Smooth muscle cell (in vitro differentiated cells): ENCODE results near the gene QKI. TPM values are rescaled to one million over a fixed set of nuclear protein-coding genes. Genes with fewer than 3 reads are reported as not detected.

Source experiments
- DNase-seq: peaks from one replicate; lab custom pipeline; 2025; ENCODE audit not compliant: unreplicated experiment; lab: John Stamatoyannopoulos, UW
- H2AFZ ChIP-seq: fragments of 200-600 bp; sonication (generic); 2 replicates; pipeline ENCODE4 v1.6.0; 2016; ENCODE audit warnings: antibody characterized with exemption, low read depth, mild to moderate bottlenecking
- H3F3A ChIP-seq: fragments of 200-600 bp; sonication (generic); 2 replicates; pipeline ENCODE4 v1.6.0; 2017; ENCODE audit warnings: antibody characterized with exemption, low read depth
- H3K27ac ChIP-seq: fragments of 200-600 bp; sonication (generic); 2 replicates; pipeline ENCODE4 v1.5.1; 2016; ENCODE audit warnings: low read depth, mild to moderate bottlenecking
- H3K27me3 ChIP-seq: fragments of 200-600 bp; sonication (generic); 2 replicates; pipeline ENCODE4 v1.6.1; 2016; ENCODE audit warnings: low read depth, mild to moderate bottlenecking
- H3K36me3 ChIP-seq: fragments of 200-600 bp; sonication (generic); 2 replicates; pipeline ENCODE4 v1.5.1; 2016; ENCODE audit warnings: low read depth
- H3K4me1 ChIP-seq: fragments of 200-600 bp; sonication (generic); 2 replicates; pipeline ENCODE4 v1.5.1; 2016; ENCODE audit warnings: low read depth
- H3K4me2 ChIP-seq: fragments of 200-600 bp; sonication (generic); 2 replicates; pipeline ENCODE4 v1.6.0; 2016; ENCODE audit warnings: mild to moderate bottlenecking
- H3K4me3 ChIP-seq: fragments of 200-600 bp; sonication (generic); 2 replicates; pipeline ENCODE4 v1.5.1; 2016; ENCODE audit warnings: mild to moderate bottlenecking
- H3K79me2 ChIP-seq: fragments of 200-600 bp; sonication (generic); 2 replicates; pipeline ENCODE4 v1.6.0; 2016; ENCODE audit warnings: low read depth, mild to moderate bottlenecking
- H3K9ac ChIP-seq: fragments of 200-600 bp; sonication (generic); 2 replicates; pipeline ENCODE4 v1.6.0; 2016; ENCODE audit warnings: low read depth
- H3K9me3 ChIP-seq: fragments of 200-600 bp; sonication (generic); replicated peaks from 2 replicates; pipeline ENCODE4 v1.5.1; 2016; ENCODE audit warnings: low read depth
- H4K20me1 ChIP-seq: fragments of 200-600 bp; sonication (generic); 2 replicates; pipeline ENCODE4 v1.6.0; 2016; ENCODE audit warnings: low read depth
- WGBS: methylation state at CpG from one replicate; pipeline ENCODE4 v1.1.7; 2016; ENCODE audit warnings: low lambda C conversion rate; 5-methylcytosine and 5-hydroxymethylcytosine counted together
- polyA plus RNA-seq: library from polyadenylated mRNA; unstranded; fragments of >200 nt; fragmentation: Nextera tagmentation; extraction: Ambion mirVana; gene quantifications from 2 replicates; pipeline ENCODE4 v1.2.1, GENCODE V29; 2016
- total RNA-seq: library from RNA; depleted of rRNA; stranded (reverse); fragments of >200 nt; gene quantifications from 2 replicates; pipeline ENCODE4 v1.2.3, GENCODE V29; 2014
- TF ChIP-seq, protein P1 (sequence below): fragments of 200-600 bp; sonication (generic); IDR thresholded peaks from 2 replicates; pipeline ENCODE4 v1.5.1; 2017; ENCODE audit warnings: borderline replicate concordance, mild to moderate bottlenecking, antibody characterized with exemption; ENCODE audit not compliant: insufficient read depth, poor library complexity, severe bottlenecking

The QKI gene
- total and polyA plus RNA-seq, 2 experiments from 2014 or later: 65.1 to 162 TPM

DNA sequence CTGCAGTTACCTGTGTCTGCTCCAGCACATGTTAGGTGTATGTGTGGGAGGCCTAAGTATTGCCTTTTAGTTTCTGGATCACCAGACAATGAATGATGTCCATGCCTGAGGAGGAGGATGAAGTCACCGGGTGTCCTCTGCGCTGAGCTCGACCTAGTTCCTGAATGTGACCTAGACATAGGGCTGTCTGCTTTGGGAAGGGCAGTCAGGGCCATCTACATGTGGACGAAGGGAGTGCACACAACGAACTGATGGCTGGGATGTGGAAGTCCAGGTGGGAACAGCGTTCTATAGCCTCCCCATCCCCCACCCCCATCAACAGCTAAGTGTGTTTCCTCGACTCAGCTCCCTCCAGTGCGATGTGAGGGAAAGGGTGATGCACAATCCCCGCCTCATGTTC, 186.3 kb downstream of the QKI start:
- Histone ChIP-seq H3K27me3 (no peaks in the 10 kb centered on the region), H3K36me3 (no peaks in the 10 kb centered on the region), H3K4me3 (no peak overlapping the region), H3K9me3 (no peaks in the 10 kb centered on the region), H2AFZ (no peak overlapping the region), H3K9ac (no peak overlapping the region), H3K4me2 (no peak overlapping the region), H4K20me1 (no peaks in the 10 kb centered on the region), H3F3A (no peaks in the 10 kb centered on the region), H3K27ac (no peak overlapping the region), H3K79me2 (no peaks in the 10 kb centered on the region), H3K4me1 (no peaks in the 10 kb centered on the region)
- 86% methylated on average over 9 of the region's 9 CpGs for WGBS
- TF ChIP-seq, protein P1, sequence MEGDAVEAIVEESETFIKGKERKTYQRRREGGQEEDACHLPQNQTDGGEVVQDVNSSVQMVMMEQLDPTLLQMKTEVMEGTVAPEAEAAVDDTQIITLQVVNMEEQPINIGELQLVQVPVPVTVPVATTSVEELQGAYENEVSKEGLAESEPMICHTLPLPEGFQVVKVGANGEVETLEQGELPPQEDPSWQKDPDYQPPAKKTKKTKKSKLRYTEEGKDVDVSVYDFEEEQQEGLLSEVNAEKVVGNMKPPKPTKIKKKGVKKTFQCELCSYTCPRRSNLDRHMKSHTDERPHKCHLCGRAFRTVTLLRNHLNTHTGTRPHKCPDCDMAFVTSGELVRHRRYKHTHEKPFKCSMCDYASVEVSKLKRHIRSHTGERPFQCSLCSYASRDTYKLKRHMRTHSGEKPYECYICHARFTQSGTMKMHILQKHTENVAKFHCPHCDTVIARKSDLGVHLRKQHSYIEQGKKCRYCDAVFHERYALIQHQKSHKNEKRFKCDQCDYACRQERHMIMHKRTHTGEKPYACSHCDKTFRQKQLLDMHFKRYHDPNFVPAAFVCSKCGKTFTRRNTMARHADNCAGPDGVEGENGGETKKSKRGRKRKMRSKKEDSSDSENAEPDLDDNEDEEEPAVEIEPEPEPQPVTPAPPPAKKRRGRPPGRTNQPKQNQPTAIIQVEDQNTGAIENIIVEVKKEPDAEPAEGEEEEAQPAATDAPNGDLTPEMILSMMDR: no peak
- no peak for DNase-seq

GRCh38 chr6:163602851-163603250, 188.3 kb downstream of the QKI start:
- Histone ChIP-seq H3K4me2 (no peak overlapping the region), H3F3A (no peaks in the 10 kb centered on the region)

GRCh38 chr6:163603395-163603794, 188.9 kb downstream of the QKI start:
- Histone ChIP-seq H3K27me3 (no peaks in the 10 kb centered on the region), H3K9me3 (no peaks in the 10 kb centered on the region), H2AFZ (no peak overlapping the region), H3K4me1 (no peaks in the 10 kb centered on the region), H4K20me1 (no peaks in the 10 kb centered on the region), H3F3A (no peaks in the 10 kb centered on the region), H3K9ac (no peak overlapping the region), H3K4me3 (no peak overlapping the region), H3K27ac (no peak overlapping the region), H3K79me2 (no peaks in the 10 kb centered on the region), H3K4me2 (no peak overlapping the region), H3K36me3 (no peaks in the 10 kb centered on the region)
- WGBS: 69% methylated on average over 2 of the region's 2 CpGs
- no peak for DNase-seq
- TF ChIP-seq, protein P1: no peak

More at GRCh38 chr6:163602851-163603250, 188.3 kb downstream of the QKI start:
- Histone ChIP-seq H3K79me2 (no peaks in the 10 kb centered on the region), H3K27ac (no peak overlapping the region), H3K9me3 (no peaks in the 10 kb centered on the region), H3K4me3 (no peak overlapping the region), H3K9ac (no peak overlapping the region), H3K27me3 (no peaks in the 10 kb centered on the region), H2AFZ (no peak overlapping the region), H4K20me1 (no peaks in the 10 kb centered on the region), H3K4me1 (no peaks in the 10 kb centered on the region), H3K36me3 (no peaks in the 10 kb centered on the region)
- DNase-seq: no peak
- 97% methylated on average over 14 of the region's 14 CpGs for WGBS
- TF ChIP-seq, protein P1: no peak

- 93% methylated on average over 4 of the region's 4 CpGs for WGBS
- Histone ChIP-seq H3F3A (no peaks in the 10 kb centered on the region), H3K4me1 (no peaks in the 10 kb centered on the region)
These were observed 191.0 kb downstream of the QKI start for GRCh38 chr6:163605385-163606097.

More at GRCh38 chr6:163605385-163606097, 191.0 kb downstream of the QKI start:
- no peak for DNase-seq
- Histone ChIP-seq H3K9me3 (no peaks in the 10 kb centered on the region), H4K20me1 (no peaks in the 10 kb centered on the region), H3K27me3 (no peaks in the 10 kb centered on the region), H3K36me3 (no peaks in the 10 kb centered on the region), H2AFZ (no peak overlapping the region), H3K79me2 (no peaks in the 10 kb centered on the region), H3K27ac (no peak overlapping the region), H3K4me3 (no peak overlapping the region), H3K9ac (no peak overlapping the region), H3K4me2 (no peak overlapping the region)
- TF ChIP-seq, protein P1: no peak
